ENCODE data around the gene TMEM54.

The TMEM54 gene

DNA sequence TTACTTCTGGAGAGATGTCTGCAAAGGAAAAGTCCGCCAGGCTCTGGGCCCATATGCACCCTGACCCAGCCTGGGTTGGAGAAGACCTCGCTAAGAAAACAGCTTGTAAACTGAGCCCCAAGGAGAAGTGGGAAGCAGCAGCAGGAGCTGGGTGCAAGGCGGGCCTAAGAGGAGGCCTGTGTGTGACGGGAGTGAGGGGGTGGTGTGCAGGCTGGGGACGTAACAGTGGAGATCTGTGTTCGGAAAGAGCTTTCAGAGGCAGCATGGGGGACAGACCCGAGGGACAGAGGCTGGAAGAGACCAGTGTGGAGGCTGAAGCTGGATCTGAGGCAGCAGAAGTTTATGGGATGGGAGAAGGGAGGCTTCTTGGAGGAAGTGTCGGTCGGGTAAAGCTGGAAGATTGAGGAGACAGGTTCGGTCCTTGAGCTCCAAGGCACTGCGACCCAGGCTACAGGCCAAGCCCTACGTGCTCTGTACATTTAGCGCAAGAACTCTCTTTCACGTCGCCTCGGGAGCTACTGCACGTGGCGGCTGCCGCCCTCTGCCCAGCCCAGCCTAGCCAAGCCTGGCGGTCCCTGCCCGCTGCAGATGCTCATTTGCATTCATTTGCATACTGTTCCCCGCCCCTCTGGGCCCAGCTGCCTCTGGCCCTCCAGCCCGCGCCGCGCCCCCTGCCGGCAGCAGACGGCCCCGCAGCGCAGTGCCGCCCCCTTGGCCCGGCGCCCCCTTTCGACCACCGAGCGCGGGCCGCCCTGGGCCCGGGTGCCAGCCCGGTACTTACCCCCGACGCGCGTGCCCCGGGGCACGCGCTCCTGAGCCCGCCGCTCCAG lies 8.6 kb downstream of the TMEM54 start:
- DNase-seq, result no peak
- Histone ChIP-seq H3K27ac (ENCODE audit: low read length) (no peak overlapping the region), H3K36me3 (replicated peaks; ENCODE audit: insufficient read depth, low read length) (no peaks in the 10 kb centered on the region), H3K4me2 (ENCODE audit: low read depth, low read length) (peak overlapping the region; percentile 60; the same call in 1 of the 2 replicates), H3K4me3 (ENCODE audit: low read length) (no peak overlapping the region), H3K4me1 (ENCODE audit: low read length) (no peaks in the 10 kb centered on the region), H3K79me2 (ENCODE audit: low read length) (no peaks in the 10 kb centered on the region), H3K27me3 (replicated peaks; ENCODE audit: insufficient read depth, low read length) (peaks cover 57% of the 10 kb centered on the region), H3K9me2 (replicated peaks; ENCODE audit: insufficient read depth, low read length) (no peaks in the 10 kb centered on the region), H4K20me1 (ENCODE audit: insufficient read depth, low read length) (no peaks in the 10 kb centered on the region), H3K9me3 (replicated peaks; ENCODE audit: insufficient read depth, low read length) (no peaks in the 10 kb centered on the region), H3F3A (ENCODE audit: insufficient read depth, low read length) (no peaks in the 10 kb centered on the region), H2AFZ (ENCODE audit: low read length) (no peak overlapping the region), H3K9ac (ENCODE audit: low read length) (no peak overlapping the region)
- TF ChIP-seq, protein P1, sequence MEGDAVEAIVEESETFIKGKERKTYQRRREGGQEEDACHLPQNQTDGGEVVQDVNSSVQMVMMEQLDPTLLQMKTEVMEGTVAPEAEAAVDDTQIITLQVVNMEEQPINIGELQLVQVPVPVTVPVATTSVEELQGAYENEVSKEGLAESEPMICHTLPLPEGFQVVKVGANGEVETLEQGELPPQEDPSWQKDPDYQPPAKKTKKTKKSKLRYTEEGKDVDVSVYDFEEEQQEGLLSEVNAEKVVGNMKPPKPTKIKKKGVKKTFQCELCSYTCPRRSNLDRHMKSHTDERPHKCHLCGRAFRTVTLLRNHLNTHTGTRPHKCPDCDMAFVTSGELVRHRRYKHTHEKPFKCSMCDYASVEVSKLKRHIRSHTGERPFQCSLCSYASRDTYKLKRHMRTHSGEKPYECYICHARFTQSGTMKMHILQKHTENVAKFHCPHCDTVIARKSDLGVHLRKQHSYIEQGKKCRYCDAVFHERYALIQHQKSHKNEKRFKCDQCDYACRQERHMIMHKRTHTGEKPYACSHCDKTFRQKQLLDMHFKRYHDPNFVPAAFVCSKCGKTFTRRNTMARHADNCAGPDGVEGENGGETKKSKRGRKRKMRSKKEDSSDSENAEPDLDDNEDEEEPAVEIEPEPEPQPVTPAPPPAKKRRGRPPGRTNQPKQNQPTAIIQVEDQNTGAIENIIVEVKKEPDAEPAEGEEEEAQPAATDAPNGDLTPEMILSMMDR (IDR thresholded peaks at IDR 0.05; ENCODE audit: low read length), result peak; percentile 33
- TF ChIP-seq EZH2phosphoT487 (IDR thresholded peaks at IDR 0.05; ENCODE audit: low read length) (no peak), EZH2 (optimal IDR thresholded peaks at IDR 0.05; ENCODE audit: low read depth, low read length) (no peak)

- Histone ChIP-seq H3K79me2 (ENCODE audit: low read length) (no peaks in the 10 kb centered on the region), H3K4me3 (ENCODE audit: low read length) (no peak overlapping the region), H3K9ac (ENCODE audit: low read length) (no peak overlapping the region), H3K4me1 (ENCODE audit: low read length) (no peaks in the 10 kb centered on the region), H3K9me2 (replicated peaks; ENCODE audit: insufficient read depth, low read length) (no peaks in the 10 kb centered on the region), H3F3A (ENCODE audit: insufficient read depth, low read length) (no peaks in the 10 kb centered on the region), H3K27ac (ENCODE audit: low read length) (no peak overlapping the region), H3K4me2 (ENCODE audit: low read depth, low read length) (no peak overlapping the region), H3K36me3 (replicated peaks; ENCODE audit: insufficient read depth, low read length) (no peaks in the 10 kb centered on the region), H3K9me3 (replicated peaks; ENCODE audit: insufficient read depth, low read length) (no peaks in the 10 kb centered on the region), H2AFZ (ENCODE audit: low read length) (no peak overlapping the region), H4K20me1 (ENCODE audit: insufficient read depth, low read length) (no peaks in the 10 kb centered on the region), H3K27me3 (replicated peaks; ENCODE audit: insufficient read depth, low read length) (peaks cover 66% of the 10 kb centered on the region)
- DNase-seq, result no peak
- TF ChIP-seq EZH2 (optimal IDR thresholded peaks at IDR 0.05; ENCODE audit: low read depth, low read length) (no peak), EZH2phosphoT487 (IDR thresholded peaks at IDR 0.05; ENCODE audit: low read length) (no peak)
- TF ChIP-seq, protein P1 (IDR thresholded peaks at IDR 0.05; ENCODE audit: low read length), result no peak
Measured at GRCh38 chr1:32891630-32892029, 9.6 kb downstream of the TMEM54 start.

DNA sequence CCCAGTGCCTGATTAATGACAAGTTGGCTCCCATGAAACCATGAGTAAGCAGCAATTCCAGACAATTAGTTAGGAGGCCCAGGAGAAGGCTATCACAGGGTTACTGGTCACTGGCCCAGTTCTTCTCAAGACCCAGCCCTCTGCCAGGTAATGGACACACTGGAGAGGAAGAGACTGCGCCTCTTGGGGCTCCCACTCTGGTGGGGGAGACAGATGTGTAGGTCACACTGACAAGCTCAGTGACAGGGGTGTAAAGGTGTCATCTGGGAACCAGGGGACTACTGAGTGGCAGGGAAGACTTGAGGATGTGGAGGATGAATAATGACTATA lies 10.0 kb downstream of the TMEM54 start:
- Histone ChIP-seq H3K4me2 (ENCODE audit: low read depth, low read length) (no peak overlapping the region), H3K36me3 (replicated peaks; ENCODE audit: insufficient read depth, low read length) (no peaks in the 10 kb centered on the region), H3K9me3 (replicated peaks; ENCODE audit: insufficient read depth, low read length) (no peaks in the 10 kb centered on the region), H3K27ac (ENCODE audit: low read length) (no peak overlapping the region), H4K20me1 (ENCODE audit: insufficient read depth, low read length) (no peaks in the 10 kb centered on the region), H3K9ac (ENCODE audit: low read length) (no peak overlapping the region), H3K79me2 (ENCODE audit: low read length) (no peaks in the 10 kb centered on the region), H3K27me3 (replicated peaks; ENCODE audit: insufficient read depth, low read length) (peaks cover 68% of the 10 kb centered on the region), H3F3A (ENCODE audit: insufficient read depth, low read length) (no peaks in the 10 kb centered on the region), H3K4me1 (ENCODE audit: low read length) (no peaks in the 10 kb centered on the region), H3K9me2 (replicated peaks; ENCODE audit: insufficient read depth, low read length) (no peaks in the 10 kb centered on the region), H2AFZ (ENCODE audit: low read length) (no peak overlapping the region), H3K4me3 (ENCODE audit: low read length) (no peak overlapping the region)
- TF ChIP-seq EZH2 (optimal IDR thresholded peaks at IDR 0.05; ENCODE audit: low read depth, low read length) (no peak), EZH2phosphoT487 (IDR thresholded peaks at IDR 0.05; ENCODE audit: low read length) (no peak)
- TF ChIP-seq, protein P1 (IDR thresholded peaks at IDR 0.05; ENCODE audit: low read length), result no peak
- DNase-seq, result no peak

All from MM.1S (cell line).